ENCODE measurements around the gene MGLL.

MGLL gene

GRCh38 chr3:127743351-127744252 lies 78.7 kb downstream of the MGLL start:
- TF ChIP-seq REST (IDR thresholded peaks at IDR 0.05; ENCODE audit: insufficient replicate concordance, low read depth) (no peak), SPI1 (IDR thresholded peaks at IDR 0.05; ENCODE audit: borderline replicate concordance, low read depth) (no peak), GABPA (IDR thresholded peaks at IDR 0.05; ENCODE audit: low read depth) (no peak), POLR2AphosphoS5 (IDR thresholded peaks at IDR 0.05; ENCODE audit: low read depth) (no peak), CTCF (IDR thresholded peaks at IDR 0.05; ENCODE audit: insufficient read depth, low read length) (no peak)
- Histone ChIP-seq H3K27ac (replicated peaks) (no peak overlapping the region), H3K27me3 (ENCODE audit: insufficient read depth, poor library complexity, severe bottlenecking) (no peaks in the 10 kb centered on the region), H3K4me3 (replicated peaks; ENCODE audit: insufficient read depth, low read length) (no peak overlapping the region)
- DNase-seq (ENCODE audit: low read depth in 1 of 2, low spot score in 1 of 2), result no peak

- Histone ChIP-seq H3K27ac (replicated peaks) (no peak overlapping the region), H3K4me3 (replicated peaks; ENCODE audit: insufficient read depth, low read length) (no peak overlapping the region), H3K27me3 (ENCODE audit: insufficient read depth, poor library complexity, severe bottlenecking) (no peaks in the 10 kb centered on the region)
- TF ChIP-seq SPI1 (IDR thresholded peaks at IDR 0.05; ENCODE audit: borderline replicate concordance, low read depth), result no peak
- TF ChIP-seq CTCF (IDR thresholded peaks at IDR 0.05; ENCODE audit: insufficient read depth, low read length), result no peak
- TF ChIP-seq REST (IDR thresholded peaks at IDR 0.05; ENCODE audit: insufficient replicate concordance, low read depth), result no peak
- no peak for TF ChIP-seq POLR2AphosphoS5 (IDR thresholded peaks at IDR 0.05; ENCODE audit: low read depth)
- TF ChIP-seq GABPA (IDR thresholded peaks at IDR 0.05; ENCODE audit: low read depth), result no peak
- no peak for DNase-seq (ENCODE audit: low read depth in 1 of 2, low spot score in 1 of 2)
These were observed 79.7 kb downstream of the MGLL start for GRCh38 chr3:127742580-127742979.

GRCh38 chr3:127741690-127742089 lies 80.6 kb downstream of the MGLL start:
- Histone ChIP-seq H3K27ac (replicated peaks) (no peak overlapping the region), H3K4me3 (replicated peaks; ENCODE audit: insufficient read depth, low read length) (no peak overlapping the region), H3K27me3 (ENCODE audit: insufficient read depth, poor library complexity, severe bottlenecking) (no peaks in the 10 kb centered on the region)
- DNase-seq (ENCODE audit: low read depth in 1 of 2, low spot score in 1 of 2), result no peak
- TF ChIP-seq REST (IDR thresholded peaks at IDR 0.05; ENCODE audit: insufficient replicate concordance, low read depth) (no peak), POLR2AphosphoS5 (IDR thresholded peaks at IDR 0.05; ENCODE audit: low read depth) (no peak), SPI1 (IDR thresholded peaks at IDR 0.05; ENCODE audit: borderline replicate concordance, low read depth) (no peak), CTCF (IDR thresholded peaks at IDR 0.05; ENCODE audit: insufficient read depth, low read length) (no peak), GABPA (IDR thresholded peaks at IDR 0.05; ENCODE audit: low read depth) (no peak)

Data from HL-60 (cell line).